Tibial nerve (tissue), 3 donors: Measurements from ENCODE around the gene NUP88.

Source experiments
- CTCF ChIP-seq, 5 experiments: fragments of 200-600 bp in 3 of 5; fragments of 450-650 bp in 2 of 5; sonication (generic) in 3 of 5; IDR thresholded peaks; one replicate each; pipeline ENCODE4 v1.5.1; 2016 to 2019; ENCODE audit warnings: antibody characterized with exemption in 5 of 5, mild to moderate bottlenecking in 3 of 5, moderate library complexity in 2 of 5
- POLR2A ChIP-seq, 2 donors: fragments of 450-650 bp; IDR thresholded peaks; one replicate each; pipeline ENCODE4 v1.6.1; 2017; ENCODE audit warnings: antibody characterized with exemption in 2 of 2, mild to moderate bottlenecking in 2 of 2, moderate library complexity in 2 of 2

GRCh38 chr17:5425826-5426225 lies 6.4 kb upstream of the NUP88 start:
- TF ChIP-seq POLR2A (IDR thresholded peaks at IDR 0.05) (no peak), CTCF (IDR thresholded peaks at IDR 0.05) (no peak)
